Measurements from ENCODE around the gene ZNRF2. TPM values are rescaled to one million over a fixed set of nuclear protein-coding genes. Genes with fewer than 3 reads are reported as not detected.

Gene ZNRF2
- polyA plus RNA-seq, 1 donor: 11.7 TPM

- no peak for DNase-seq (ENCODE audit: low read depth)
Measured at GRCh38 chr7:30405179-30405578, 120.8 kb downstream of the ZNRF2 start.

GRCh38 chr7:30406664-30407425 lies 122.4 kb downstream of the ZNRF2 start:
- no peak for DNase-seq (ENCODE audit: low read depth)

GRCh38 chr7:30411173-30411572 lies 126.8 kb downstream of the ZNRF2 start:
- no peak for DNase-seq (ENCODE audit: low read depth)

- DNase-seq (ENCODE audit: low read depth): no peak
Measured at GRCh38 chr7:30411897-30412296, 127.5 kb downstream of the ZNRF2 start.

- DNase-seq (ENCODE audit: low read depth): no peak
Measured at GRCh38 chr7:30412782-30413504, 128.5 kb downstream of the ZNRF2 start.

GRCh38 chr7:30413864-30414263 lies 129.5 kb downstream of the ZNRF2 start:
- DNase-seq (ENCODE audit: low read depth): no peak

Other genes starting within 250 kb of the ZNRF2 start
- 80.0 TPM for gene MTURN, start 149.6 kb upstream of the ZNRF2 start, polyA plus RNA-seq (ENCODE audit: insufficient read length)
- gene NOD1, start 194.2 kb downstream of the ZNRF2 start, polyA plus RNA-seq (ENCODE audit: insufficient read length): 16.1 TPM
- 36.0 TPM for gene GGCT, start 220.2 kb downstream of the ZNRF2 start, polyA plus RNA-seq (ENCODE audit: insufficient read length)